Prostate gland (tissue), 2 donors: ENCODE measurements around the gene ACER2. TPM values are rescaled to one million over a fixed set of nuclear protein-coding genes. Genes with fewer than 3 reads are reported as not detected.

Experiments
- DNase-seq: peaks from one replicate; pipeline ENCODE4 v3.0.0-alpha.2; 2019; ENCODE audit warnings: low spot score
- H3K27ac ChIP-seq, 2 donors: fragments of 200-600 bp; sonication (generic); 2 replicates each; pipeline ENCODE4 v1.5.1; 2017 to 2019
- H3K27me3 ChIP-seq: fragments of 200-600 bp; sonication (generic); replicated peaks from 2 replicates; pipeline ENCODE4 v1.5.1; 2019; ENCODE audit not compliant: insufficient read depth
- H3K36me3 ChIP-seq, 2 donors: fragments of 200-600 bp; sonication (generic); 1 replicate in 1 of 2; 2 replicates in 1 of 2; pipeline versions ENCODE4 v1.5.1 to v1.8.1; 2017 to 2019
- H3K4me1 ChIP-seq: fragments of 200-600 bp; sonication (generic); replicated peaks from 2 replicates; pipeline ENCODE4 v1.5.1; 2019
- H3K4me3 ChIP-seq, 2 donors: fragments of 200-600 bp; sonication (generic); 2 replicates each; pipeline ENCODE4 v1.5.1; 2017 to 2019
- H3K9me3 ChIP-seq: fragments of 200-600 bp; sonication (generic); 2 replicates; pipeline ENCODE4 v1.5.1; 2017
- CTCF ChIP-seq, 4 experiments: fragments of 200-600 bp in 2 of 4; fragments of 450-650 bp in 2 of 4; sonication (generic) in 2 of 4; IDR thresholded peaks; 1 replicate in 3 of 4; 2 replicates in 1 of 4; pipeline ENCODE4 v1.5.1; 2016 to 2019; ENCODE audit warnings: antibody characterized with exemption in 4 of 4, mild to moderate bottlenecking in 2 of 4, moderate library complexity in 2 of 4
- POLR2A ChIP-seq: fragments of 450-650 bp; IDR thresholded peaks from one replicate; pipeline ENCODE4 v1.6.1; 2016; ENCODE audit warnings: antibody characterized with exemption, mild to moderate bottlenecking
- POLR2AphosphoS5 ChIP-seq: sonication (generic); formaldehyde crosslinking; IDR thresholded peaks from one replicate; pipeline ENCODE4 v1.6.1; 2017; ENCODE audit warnings: antibody characterized with exemption
- WGBS: methylation state at CpG from one replicate; pipeline ENCODE4 v1.1.5; 2018; 5-methylcytosine and 5-hydroxymethylcytosine counted together
- intact Hi-C: fragments of 100-400 bp; cut with DNase I; formaldehyde crosslinking; loops from one replicate; pipeline ENCODE4 v1.14.2; 2022
- total RNA-seq, 2 donors: library from RNA; depleted of rRNA; stranded (reverse); fragments of >200 nt; gene quantifications; one replicate each; pipeline ENCODE4 v1.1.0, GENCODE V29; 2016

The ACER2 gene
- total RNA-seq, 2 donors from 2014 or later = 11.1 to 14.0 TPM

DNA sequence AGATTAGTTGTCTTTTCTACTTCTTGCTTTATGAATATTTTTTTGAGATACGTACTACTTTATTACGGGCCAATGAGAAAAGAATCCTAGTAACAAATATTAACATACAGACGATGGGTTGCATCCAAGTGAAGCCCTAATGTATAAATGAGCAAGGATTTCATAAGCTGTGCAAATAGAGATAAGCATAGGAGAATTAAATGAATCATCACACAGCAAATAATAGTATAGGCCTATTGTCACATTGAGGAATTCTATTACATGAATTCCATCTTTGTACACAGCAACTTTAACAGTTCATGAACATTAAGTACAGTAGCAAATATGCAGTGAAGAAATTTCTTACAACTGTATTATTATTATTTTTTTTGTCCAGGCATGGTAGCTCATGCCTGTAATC is 78.0 kb downstream of the ACER2 start:
- TF ChIP-seq POLR2A (no peak), POLR2AphosphoS5 (no peak), CTCF (IDR thresholded peaks at IDR 0.05) (no peak)
- intact Hi-C loops = no loop called here
- WGBS = 93% methylated on average over 3 of the region's 3 CpGs
- no peak overlapping the region for H3K4me3 ChIP-seq
- H3K27ac ChIP-seq = no peak overlapping the region
- H3K36me3 ChIP-seq = no peaks in the 10 kb centered on the region
- no peaks in the 10 kb centered on the region for H3K4me1 ChIP-seq
- no peak for DNase-seq
- no peaks in the 10 kb centered on the region for H3K9me3 ChIP-seq
- H3K27me3 ChIP-seq = no peaks in the 10 kb centered on the region

- no peak overlapping the region for H3K4me3 ChIP-seq
- no peak for DNase-seq
- no peaks in the 10 kb centered on the region for H3K36me3 ChIP-seq
- H3K9me3 ChIP-seq = no peaks in the 10 kb centered on the region
- intact Hi-C loops = no loop called here
- 77% methylated on average over 2 of the region's 2 CpGs for WGBS
- TF ChIP-seq POLR2AphosphoS5 (no peak), POLR2A (no peak), CTCF (IDR thresholded peaks at IDR 0.05) (no peak)
- H3K4me1 ChIP-seq = no peaks in the 10 kb centered on the region
- H3K27ac ChIP-seq = no peak overlapping the region
- no peaks in the 10 kb centered on the region for H3K27me3 ChIP-seq
Measured at GRCh38 chr9:19488721-19489120, 79.9 kb downstream of the ACER2 start.

GRCh38 chr9:19490269-19490668 is 81.5 kb downstream of the ACER2 start:
- H3K4me3 ChIP-seq = no peak overlapping the region
- WGBS = 91% methylated on average over 8 of the region's 8 CpGs
- intact Hi-C loops = no loop called here
- H3K36me3 ChIP-seq = no peaks in the 10 kb centered on the region
- H3K27me3 ChIP-seq = no peaks in the 10 kb centered on the region
- TF ChIP-seq POLR2AphosphoS5 (no peak), CTCF (IDR thresholded peaks at IDR 0.05) (no peak), POLR2A (no peak)
- H3K4me1 ChIP-seq = no peaks in the 10 kb centered on the region
- no peak for DNase-seq
- H3K27ac ChIP-seq = no peak overlapping the region
- H3K9me3 ChIP-seq = no peaks in the 10 kb centered on the region

GRCh38 chr9:19490828-19491227 is 82.0 kb downstream of the ACER2 start:
- Histone ChIP-seq H3K27ac (no peak overlapping the region), H3K27me3 (no peaks in the 10 kb centered on the region), H3K36me3 (no peaks in the 10 kb centered on the region), H3K4me3 (no peak overlapping the region), H3K9me3 (no peaks in the 10 kb centered on the region), H3K4me1 (no peaks in the 10 kb centered on the region)
- TF ChIP-seq CTCF (IDR thresholded peaks at IDR 0.05) (no peak), POLR2AphosphoS5 (no peak), POLR2A (no peak)
- intact Hi-C loops = no loop called here
- no peak for DNase-seq

- no peak overlapping the region for H3K4me3 ChIP-seq
- H3K27ac ChIP-seq = no peak overlapping the region
- intact Hi-C loops = no loop called here
- no peaks in the 10 kb centered on the region for H3K36me3 ChIP-seq
- H3K4me1 ChIP-seq = no peaks in the 10 kb centered on the region
- DNase-seq = no peak
- TF ChIP-seq CTCF (IDR thresholded peaks at IDR 0.05) (no peak), POLR2A (no peak), POLR2AphosphoS5 (no peak)
- no peaks in the 10 kb centered on the region for H3K27me3 ChIP-seq
- H3K9me3 ChIP-seq = no peaks in the 10 kb centered on the region
- 68% methylated on average over 4 of the region's 4 CpGs for WGBS
Measured at GRCh38 chr9:19492775-19493173, 84.0 kb downstream of the ACER2 start.
